ENCODE results near the gene PLA2G6. TPM values are rescaled to one million over a fixed set of nuclear protein-coding genes. Genes with fewer than 3 reads are reported as not detected.

PLA2G6 gene
- total RNA-seq, 1 donor from 2014 or later = 52.4 TPM

- Histone ChIP-seq H3K27me3 (no peaks in the 10 kb centered on the region), H3K9me3 (no peaks in the 10 kb centered on the region), H3K4me1 (no peaks in the 10 kb centered on the region), H3K36me3 (peaks cover 48% of the 10 kb centered on the region), H3K27ac (no peak overlapping the region), H3K4me3 (no peak overlapping the region)
- intact Hi-C loops (cut with DNase I) = no loop called here
- no peak for DNase-seq
- TF ChIP-seq, protein P1, sequence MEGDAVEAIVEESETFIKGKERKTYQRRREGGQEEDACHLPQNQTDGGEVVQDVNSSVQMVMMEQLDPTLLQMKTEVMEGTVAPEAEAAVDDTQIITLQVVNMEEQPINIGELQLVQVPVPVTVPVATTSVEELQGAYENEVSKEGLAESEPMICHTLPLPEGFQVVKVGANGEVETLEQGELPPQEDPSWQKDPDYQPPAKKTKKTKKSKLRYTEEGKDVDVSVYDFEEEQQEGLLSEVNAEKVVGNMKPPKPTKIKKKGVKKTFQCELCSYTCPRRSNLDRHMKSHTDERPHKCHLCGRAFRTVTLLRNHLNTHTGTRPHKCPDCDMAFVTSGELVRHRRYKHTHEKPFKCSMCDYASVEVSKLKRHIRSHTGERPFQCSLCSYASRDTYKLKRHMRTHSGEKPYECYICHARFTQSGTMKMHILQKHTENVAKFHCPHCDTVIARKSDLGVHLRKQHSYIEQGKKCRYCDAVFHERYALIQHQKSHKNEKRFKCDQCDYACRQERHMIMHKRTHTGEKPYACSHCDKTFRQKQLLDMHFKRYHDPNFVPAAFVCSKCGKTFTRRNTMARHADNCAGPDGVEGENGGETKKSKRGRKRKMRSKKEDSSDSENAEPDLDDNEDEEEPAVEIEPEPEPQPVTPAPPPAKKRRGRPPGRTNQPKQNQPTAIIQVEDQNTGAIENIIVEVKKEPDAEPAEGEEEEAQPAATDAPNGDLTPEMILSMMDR (IDR thresholded peaks at IDR 0.05) = no peak
- no peak for ATAC-seq
Observed at GRCh38 chr22:38074181-38075104, 107.2 kb downstream of the PLA2G6 start.

DNA sequence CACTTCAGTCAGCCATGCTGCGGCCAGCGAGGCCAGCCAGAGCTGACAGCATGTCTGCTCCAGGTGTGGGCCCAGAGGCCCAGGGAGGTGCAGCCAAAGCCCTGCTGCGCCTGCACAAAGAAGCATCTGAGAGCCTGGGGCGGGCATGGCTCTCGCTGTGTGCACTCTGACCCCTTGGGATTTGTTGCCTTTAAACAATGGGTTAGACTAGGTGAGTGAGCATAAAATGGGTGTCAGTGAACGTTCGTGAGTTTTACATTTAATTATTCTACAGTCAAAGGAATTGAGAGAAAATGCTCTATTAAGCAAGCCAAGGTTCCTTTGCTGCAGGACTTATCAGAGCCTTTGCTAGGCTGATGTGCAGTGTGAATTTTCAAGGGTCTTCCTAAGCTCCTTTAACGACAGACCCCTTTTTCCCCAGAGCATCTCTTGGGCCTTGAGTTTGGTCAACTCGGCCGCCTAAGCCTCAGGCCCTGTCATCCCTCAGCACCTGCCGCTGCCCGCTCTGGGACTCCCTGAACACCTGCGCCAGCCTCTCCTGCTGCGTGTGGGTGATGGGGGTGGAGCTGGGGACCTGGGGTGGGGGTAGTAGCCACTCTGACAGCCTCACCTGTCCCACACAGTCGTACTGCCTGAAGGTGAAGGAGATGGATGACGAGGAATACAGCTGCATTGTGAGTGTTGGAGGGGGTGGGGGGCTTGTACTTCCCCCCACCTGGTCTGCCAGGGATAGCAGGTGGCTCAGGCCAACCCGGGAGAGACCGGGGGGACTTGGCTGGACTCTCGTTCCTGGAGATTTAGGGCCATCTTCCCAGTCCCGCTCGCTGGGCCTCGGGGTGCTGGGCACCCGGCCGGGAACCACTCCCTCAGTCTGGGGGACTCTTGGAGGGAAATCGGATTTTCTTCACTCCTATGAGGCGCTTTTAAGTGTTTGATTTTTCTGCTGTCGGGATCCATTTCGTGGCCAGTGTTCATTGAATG, 108.2 kb downstream of the PLA2G6 start:
- TF ChIP-seq, protein P1 (IDR thresholded peaks at IDR 0.05) = no peak
- H3K4me1 ChIP-seq = no peaks in the 10 kb centered on the region
- no peak for DNase-seq
- ATAC-seq = no peak
- no peak overlapping the region for H3K4me3 ChIP-seq
- intact Hi-C loops (cut with DNase I) = no loop called here
- no peaks in the 10 kb centered on the region for H3K9me3 ChIP-seq
- H3K36me3 ChIP-seq = peaks cover 58% of the 10 kb centered on the region
- H3K27me3 ChIP-seq = no peaks in the 10 kb centered on the region
- no peak overlapping the region for H3K27ac ChIP-seq

DNA sequence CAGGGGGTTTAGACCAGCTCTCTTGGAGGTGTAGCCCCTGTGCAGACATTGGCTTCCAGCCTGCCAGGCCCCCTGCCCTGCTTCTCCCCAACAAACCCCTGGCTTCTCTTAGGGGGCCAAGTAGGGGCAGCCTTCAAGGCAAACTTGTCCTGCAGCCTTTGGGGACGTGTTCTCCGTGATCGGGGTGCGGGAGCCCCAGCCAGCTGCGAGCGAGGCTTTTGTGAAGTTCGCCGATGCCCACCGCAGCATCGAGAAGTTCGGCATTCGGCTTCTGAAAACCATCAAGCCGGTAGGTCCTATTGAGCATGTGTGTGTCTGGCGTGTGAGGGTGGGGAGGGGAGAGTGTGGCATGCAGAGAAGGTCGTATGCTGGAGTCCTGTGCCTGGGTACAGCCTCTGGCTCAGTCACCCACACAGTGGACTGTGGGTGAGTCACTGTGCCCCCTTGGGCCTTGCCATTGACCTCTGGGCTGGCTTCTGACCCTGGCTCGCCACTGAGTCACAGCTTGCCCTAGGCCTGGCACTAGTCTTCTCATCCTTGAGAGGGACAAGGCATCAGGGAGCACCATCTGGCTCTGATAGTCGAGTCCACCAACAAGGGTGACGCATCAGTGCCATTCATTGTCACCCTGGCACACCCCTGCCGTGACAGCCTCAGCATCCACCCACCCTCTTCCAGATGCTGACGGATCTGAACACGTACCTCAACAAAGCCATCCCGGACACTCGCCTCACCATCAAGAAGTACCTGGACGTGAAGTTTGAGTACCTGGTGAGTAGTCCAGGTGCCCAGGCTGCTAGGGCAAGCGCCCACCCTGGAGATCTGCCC, 109.1 kb downstream of the PLA2G6 start:
- no peaks in the 10 kb centered on the region for H3K9me3 ChIP-seq
- H3K4me3 ChIP-seq = no peak overlapping the region
- H3K27me3 ChIP-seq = no peaks in the 10 kb centered on the region
- no peaks in the 10 kb centered on the region for H3K4me1 ChIP-seq
- TF ChIP-seq, protein P1 (IDR thresholded peaks at IDR 0.05) = no peak
- no peak overlapping the region for H3K27ac ChIP-seq
- intact Hi-C loops (cut with DNase I) = no loop called here
- peaks cover 62% of the 10 kb centered on the region for H3K36me3 ChIP-seq
- no peak for DNase-seq
- ATAC-seq = no peak

DNA sequence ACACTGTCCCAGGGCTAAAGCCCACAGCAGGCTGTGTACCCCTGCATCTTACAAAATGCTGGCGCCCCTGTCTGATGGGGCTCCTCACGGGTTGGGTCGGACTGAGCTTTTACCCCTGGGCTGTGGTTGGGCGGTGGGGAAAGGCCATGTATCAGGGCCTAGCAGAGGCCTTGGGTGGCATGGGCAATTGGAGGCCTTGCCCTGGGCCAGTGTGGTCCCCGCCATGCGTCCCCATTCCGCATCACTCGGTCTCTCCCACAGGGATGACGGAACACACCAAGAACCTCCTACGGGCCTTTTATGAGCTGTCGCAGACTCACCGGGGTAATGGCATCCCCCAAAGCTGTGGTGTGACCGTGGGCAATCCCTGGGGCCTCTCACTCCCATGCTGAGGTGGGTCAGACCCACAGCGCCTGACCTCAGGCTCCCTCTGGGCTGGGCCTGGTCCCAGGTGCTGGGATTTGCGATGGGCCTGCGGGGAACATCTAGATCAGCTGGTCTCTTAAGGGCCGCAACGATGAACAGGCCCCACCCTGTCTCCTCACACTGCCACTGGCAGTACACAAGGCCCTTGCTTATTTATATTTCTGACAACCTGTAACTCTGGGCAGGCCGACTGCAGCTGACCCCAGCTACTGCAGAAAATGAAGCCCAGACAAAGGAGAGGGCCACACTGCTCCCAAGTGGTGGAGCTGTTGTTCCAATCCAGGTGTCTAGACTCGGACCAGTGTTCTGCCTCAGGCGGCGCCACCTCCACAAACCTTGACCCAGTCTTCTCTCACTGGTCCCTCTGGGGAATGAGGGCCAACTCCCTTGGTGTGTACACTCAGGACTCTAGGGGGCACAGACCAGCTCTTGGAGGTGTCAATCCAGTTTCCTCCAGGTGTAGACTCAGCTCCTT, 110.0 kb downstream of the PLA2G6 start:
- intact Hi-C loops (cut with DNase I) = no loop called here
- no peak for DNase-seq
- no peak overlapping the region for H3K27ac ChIP-seq

More for the DNA sequence above, 110.0 kb downstream of the PLA2G6 start:
- TF ChIP-seq, protein P1 (IDR thresholded peaks at IDR 0.05) = no peak
- no peaks in the 10 kb centered on the region for H3K4me1 ChIP-seq
- H3K27me3 ChIP-seq = no peaks in the 10 kb centered on the region
- H3K4me3 ChIP-seq = no peak overlapping the region
- H3K36me3 ChIP-seq = peaks cover 65% of the 10 kb centered on the region
- H3K9me3 ChIP-seq = no peaks in the 10 kb centered on the region
- no peak for ATAC-seq

Data from upper lobe of right lung (tissue), 1 donor.